H1 (cell line): ENCODE measurements around the gene ST3GAL3. TPM values are rescaled to one million over a fixed set of nuclear protein-coding genes. Genes with fewer than 3 reads are reported as not detected.

Experiments used
- NANOG ChIP-seq: IDR thresholded peaks from 2 replicates; pipeline ENCODE4 v1.6.1; 2011; ENCODE audit warnings: low read length, low read depth, mild to moderate bottlenecking, inconsistent platforms; ENCODE audit not compliant: insufficient read depth, poor library complexity, severe bottlenecking
- RNF2 ChIP-seq: fragments of 200-900, 300-1000 bp; sonication (generic); IDR thresholded peaks from 2 replicates; pipeline ENCODE4 v1.7.1; 2016; ENCODE audit warnings: borderline replicate concordance, low read depth, mild to moderate bottlenecking, antibody characterized with exemption, low read length; ENCODE audit not compliant: poor library complexity, severe bottlenecking; ENCODE audit errors: missing control alignments
- polyA plus RNA-seq, 7 experiments: library from polyadenylated mRNA; depleted of rRNA in 3 of 7; stranded (reverse) in 5 of 7; unstranded in 2 of 7; fragments of >200 nt in 5 of 7; fragments of 200-250 nt in 2 of 7; gene quantifications; 1 replicate in 5 of 7; 2 replicates in 1 of 7; 4 replicates in 1 of 7; pipeline versions ENCODE4 v1.2.1 to v1.2.3, GENCODE V29; 2011 to 2013; ENCODE audit warnings: missing spikeins in 2 of 7, mixed read lengths in 2 of 7
- total RNA-seq: library from RNA; stranded (reverse); fragmentation: NEBNext Ultra II Directional; extraction: Animal tissue kit (Norgen Biotek cat#: 25700); gene quantifications from 2 replicates; pipeline ENCODE4 v1.2.1, GENCODE V29; 2021

The ST3GAL3 gene
- total and polyA plus RNA-seq, 2 of the 8 experiments (the other 6 are each of a cell fraction or from before 2014, with no cell fraction given), result 6.8 to 7.0 TPM

- TF ChIP-seq RNF2 (no peak), NANOG (no peak)
Measured at GRCh38 chr1:43851561-43852338, 144.4 kb downstream of the ST3GAL3 start (continued).
